Smooth muscle cell (in vitro differentiated cells): Measurements from ENCODE around the gene NOTCH4. TPM values are rescaled to one million over a fixed set of nuclear protein-coding genes. Genes with fewer than 3 reads are reported as not detected.

Experiments
- DNase-seq: peaks from one replicate; lab custom pipeline; 2025; ENCODE audit not compliant: unreplicated experiment; lab: John Stamatoyannopoulos, UW
- H2AFZ ChIP-seq: fragments of 200-600 bp; sonication (generic); 2 replicates; pipeline ENCODE4 v1.6.0; 2016; ENCODE audit warnings: antibody characterized with exemption, low read depth, mild to moderate bottlenecking
- H3F3A ChIP-seq: fragments of 200-600 bp; sonication (generic); 2 replicates; pipeline ENCODE4 v1.6.0; 2017; ENCODE audit warnings: antibody characterized with exemption, low read depth
- H3K27ac ChIP-seq: fragments of 200-600 bp; sonication (generic); 2 replicates; pipeline ENCODE4 v1.5.1; 2016; ENCODE audit warnings: low read depth, mild to moderate bottlenecking
- H3K27me3 ChIP-seq: fragments of 200-600 bp; sonication (generic); 2 replicates; pipeline ENCODE4 v1.6.1; 2016; ENCODE audit warnings: low read depth, mild to moderate bottlenecking
- H3K36me3 ChIP-seq: fragments of 200-600 bp; sonication (generic); 2 replicates; pipeline ENCODE4 v1.5.1; 2016; ENCODE audit warnings: low read depth
- H3K4me1 ChIP-seq: fragments of 200-600 bp; sonication (generic); 2 replicates; pipeline ENCODE4 v1.5.1; 2016; ENCODE audit warnings: low read depth
- H3K4me2 ChIP-seq: fragments of 200-600 bp; sonication (generic); 2 replicates; pipeline ENCODE4 v1.6.0; 2016; ENCODE audit warnings: mild to moderate bottlenecking
- H3K4me3 ChIP-seq: fragments of 200-600 bp; sonication (generic); 2 replicates; pipeline ENCODE4 v1.5.1; 2016; ENCODE audit warnings: mild to moderate bottlenecking
- H3K79me2 ChIP-seq: fragments of 200-600 bp; sonication (generic); 2 replicates; pipeline ENCODE4 v1.6.0; 2016; ENCODE audit warnings: low read depth, mild to moderate bottlenecking
- H3K9ac ChIP-seq: fragments of 200-600 bp; sonication (generic); 2 replicates; pipeline ENCODE4 v1.6.0; 2016; ENCODE audit warnings: low read depth
- H3K9me3 ChIP-seq: fragments of 200-600 bp; sonication (generic); replicated peaks from 2 replicates; pipeline ENCODE4 v1.5.1; 2016; ENCODE audit warnings: low read depth
- H4K20me1 ChIP-seq: fragments of 200-600 bp; sonication (generic); 2 replicates; pipeline ENCODE4 v1.6.0; 2016; ENCODE audit warnings: low read depth
- WGBS: methylation state at CpG from one replicate; pipeline ENCODE4 v1.1.7; 2016; ENCODE audit warnings: low lambda C conversion rate; 5-methylcytosine and 5-hydroxymethylcytosine counted together
- polyA plus RNA-seq: library from polyadenylated mRNA; unstranded; fragments of >200 nt; fragmentation: Nextera tagmentation; extraction: Ambion mirVana; gene quantifications from 2 replicates; pipeline ENCODE4 v1.2.1, GENCODE V29; 2016
- total RNA-seq: library from RNA; depleted of rRNA; stranded (reverse); fragments of >200 nt; gene quantifications from 2 replicates; pipeline ENCODE4 v1.2.3, GENCODE V29; 2014
- TF ChIP-seq, protein P1 (sequence below): fragments of 200-600 bp; sonication (generic); IDR thresholded peaks from 2 replicates; pipeline ENCODE4 v1.5.1; 2017; ENCODE audit warnings: borderline replicate concordance, mild to moderate bottlenecking, antibody characterized with exemption; ENCODE audit not compliant: insufficient read depth, poor library complexity, severe bottlenecking

NOTCH4 gene
- total and polyA plus RNA-seq, 2 experiments from 2014 or later = 0.54 to 1.6 TPM

DNA sequence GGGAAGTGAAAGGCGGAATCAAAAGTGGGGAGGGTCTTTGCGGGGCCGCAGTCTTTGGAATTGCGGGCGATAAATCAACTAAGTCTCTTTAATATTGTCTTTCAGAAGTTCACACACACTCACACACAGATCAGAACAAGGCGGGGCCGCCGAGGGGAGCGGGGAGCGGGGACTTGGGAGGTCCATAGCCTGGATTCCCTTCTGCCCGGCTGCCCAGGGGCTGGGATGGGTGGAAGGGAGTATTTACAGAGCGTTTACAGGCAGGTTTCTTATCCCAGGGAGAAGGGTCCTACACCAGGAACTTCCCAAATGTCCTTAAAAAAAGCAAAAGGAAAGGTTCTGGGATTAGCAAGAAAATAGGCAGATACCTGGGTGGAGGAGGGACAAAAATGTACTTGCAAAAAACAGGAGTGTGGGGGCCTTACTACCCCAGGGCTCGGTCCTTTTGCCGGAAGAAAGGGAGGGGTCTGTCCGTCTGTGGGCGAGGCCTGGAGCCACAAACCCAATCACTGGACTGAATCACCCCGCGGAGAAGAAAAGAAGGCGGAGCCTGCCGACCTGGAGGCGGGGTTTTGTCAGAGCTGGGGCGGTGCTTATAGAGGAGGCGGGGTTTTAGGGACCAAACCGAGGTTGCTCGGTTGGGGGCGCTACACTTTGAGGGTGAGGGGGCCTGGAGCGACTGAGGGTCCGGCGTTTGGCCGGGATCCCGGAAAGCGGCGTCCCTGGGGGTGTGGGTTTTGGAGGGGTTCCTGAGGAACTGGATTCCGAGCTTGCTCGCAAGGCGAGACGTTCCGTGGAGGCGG lies 75.4 kb downstream of the NOTCH4 start:
- Histone ChIP-seq H2AFZ (peak overlapping the region; percentile 58), H3K9me3 (no peaks in the 10 kb centered on the region), H3K4me3 (peak overlapping the region; percentile 34), H3K36me3 (no peaks in the 10 kb centered on the region), H3F3A (no peaks in the 10 kb centered on the region), H3K27ac (no peak overlapping the region), H3K4me1 (peaks cover 12% of the 10 kb centered on the region), H4K20me1 (no peaks in the 10 kb centered on the region), H3K79me2 (no peaks in the 10 kb centered on the region), H3K4me2 (peak overlapping the region; percentile 52), H3K9ac (no peak overlapping the region), H3K27me3 (peaks cover 26% of the 10 kb centered on the region)
- 41% methylated on average over 39 of the region's 39 CpGs for WGBS
- TF ChIP-seq, protein P1, sequence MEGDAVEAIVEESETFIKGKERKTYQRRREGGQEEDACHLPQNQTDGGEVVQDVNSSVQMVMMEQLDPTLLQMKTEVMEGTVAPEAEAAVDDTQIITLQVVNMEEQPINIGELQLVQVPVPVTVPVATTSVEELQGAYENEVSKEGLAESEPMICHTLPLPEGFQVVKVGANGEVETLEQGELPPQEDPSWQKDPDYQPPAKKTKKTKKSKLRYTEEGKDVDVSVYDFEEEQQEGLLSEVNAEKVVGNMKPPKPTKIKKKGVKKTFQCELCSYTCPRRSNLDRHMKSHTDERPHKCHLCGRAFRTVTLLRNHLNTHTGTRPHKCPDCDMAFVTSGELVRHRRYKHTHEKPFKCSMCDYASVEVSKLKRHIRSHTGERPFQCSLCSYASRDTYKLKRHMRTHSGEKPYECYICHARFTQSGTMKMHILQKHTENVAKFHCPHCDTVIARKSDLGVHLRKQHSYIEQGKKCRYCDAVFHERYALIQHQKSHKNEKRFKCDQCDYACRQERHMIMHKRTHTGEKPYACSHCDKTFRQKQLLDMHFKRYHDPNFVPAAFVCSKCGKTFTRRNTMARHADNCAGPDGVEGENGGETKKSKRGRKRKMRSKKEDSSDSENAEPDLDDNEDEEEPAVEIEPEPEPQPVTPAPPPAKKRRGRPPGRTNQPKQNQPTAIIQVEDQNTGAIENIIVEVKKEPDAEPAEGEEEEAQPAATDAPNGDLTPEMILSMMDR = peak; percentile 17
- no peak for DNase-seq

DNA sequence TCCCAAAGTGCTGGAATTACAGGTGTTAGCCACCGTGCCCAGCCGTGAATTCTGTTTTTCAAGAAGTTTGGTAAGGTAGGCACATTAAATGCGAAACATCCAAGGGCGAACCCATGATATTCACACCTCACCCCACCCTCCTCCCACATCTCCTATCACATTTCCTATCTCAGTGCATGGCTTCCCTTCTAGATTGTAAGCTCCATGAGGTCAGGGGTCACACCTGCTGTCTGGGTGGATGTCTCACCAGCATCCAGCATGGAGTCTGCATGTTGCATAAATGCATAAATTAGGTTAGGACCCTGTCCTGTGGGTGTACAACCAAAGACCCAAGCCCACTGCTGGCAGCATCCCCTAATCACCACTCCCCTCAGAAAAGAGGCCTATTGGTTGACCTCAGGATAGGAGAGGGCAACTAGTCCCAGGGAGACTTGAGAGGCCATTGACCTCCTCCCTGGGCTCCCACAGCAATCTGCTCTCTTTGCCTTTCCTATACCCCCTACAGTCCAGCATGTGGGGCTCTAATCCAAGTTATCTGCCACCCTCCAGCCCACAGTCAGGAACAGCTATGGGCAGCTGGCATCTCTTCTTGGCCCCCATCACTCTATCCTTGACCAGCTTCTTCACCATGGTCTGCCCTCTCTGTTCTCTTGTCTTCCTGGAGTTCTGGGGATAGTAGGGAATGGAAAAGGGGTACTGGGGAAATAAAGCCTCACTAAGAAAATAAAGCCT lies 76.3 kb downstream of the NOTCH4 start:
- Histone ChIP-seq H3F3A (no peaks in the 10 kb centered on the region), H3K27ac (no peak overlapping the region), H3K4me2 (no peak overlapping the region), H3K36me3 (no peaks in the 10 kb centered on the region), H3K79me2 (no peaks in the 10 kb centered on the region), H4K20me1 (no peaks in the 10 kb centered on the region), H2AFZ (no peak overlapping the region), H3K4me3 (no peak overlapping the region), H3K27me3 (peaks cover 26% of the 10 kb centered on the region), H3K4me1 (peaks cover 10% of the 10 kb centered on the region), H3K9ac (no peak overlapping the region), H3K9me3 (no peaks in the 10 kb centered on the region)
- DNase-seq = no peak
- TF ChIP-seq, protein P1 = no peak
- WGBS = 97% methylated on average over 4 of the region's 4 CpGs

DNA sequence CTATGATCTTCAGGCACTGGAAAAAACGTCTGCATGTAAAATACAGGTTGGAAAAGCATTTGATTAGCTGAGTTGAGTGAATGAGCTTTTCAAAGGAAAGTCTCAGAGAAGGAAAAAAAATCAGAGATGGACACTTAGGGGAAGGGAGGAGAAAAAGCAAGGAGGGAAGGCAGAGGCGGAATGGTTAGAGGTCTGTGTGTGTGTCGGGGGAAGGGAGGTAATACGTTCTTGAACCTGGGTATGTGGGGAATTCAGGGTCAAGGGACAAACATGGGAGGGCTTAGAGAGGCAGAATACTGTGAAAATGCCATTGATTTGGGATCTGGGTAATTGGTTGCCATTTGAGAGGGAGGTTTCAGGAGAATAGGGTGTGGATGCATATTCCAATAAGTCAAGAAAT lies 77.2 kb downstream of the NOTCH4 start:
- H3K27me3 ChIP-seq = peaks cover 26% of the 10 kb centered on the region
- peak overlapping the region; percentile 27 for H2AFZ ChIP-seq
- TF ChIP-seq, protein P1 = no peak
- H3F3A ChIP-seq = no peaks in the 10 kb centered on the region
- H4K20me1 ChIP-seq = no peaks in the 10 kb centered on the region
- 43% methylated on average over 4 of the region's 4 CpGs for WGBS
- H3K9me3 ChIP-seq = no peaks in the 10 kb centered on the region
- H3K4me1 ChIP-seq = peaks cover 3% of the 10 kb centered on the region
- no peak overlapping the region for H3K27ac ChIP-seq
- H3K36me3 ChIP-seq = no peaks in the 10 kb centered on the region
- no peak overlapping the region for H3K9ac ChIP-seq
- DNase-seq = no peak
- H3K79me2 ChIP-seq = no peaks in the 10 kb centered on the region
- H3K4me3 ChIP-seq = no peak overlapping the region
- no peak overlapping the region for H3K4me2 ChIP-seq
